ENCODE results near the gene DAB2IP. TPM values are rescaled to one million over a fixed set of nuclear protein-coding genes. Genes with fewer than 3 reads are reported as not detected.

Gene DAB2IP
- total RNA-seq, 6 donors from 2014 or later, result 61.8 to 98.0 (median 77.2) TPM

GRCh38 chr9:121725008-121725775, 73.8 kb downstream of the DAB2IP start:
- no peak overlapping the region for H3K4me3 ChIP-seq
- TF ChIP-seq, protein P1, sequence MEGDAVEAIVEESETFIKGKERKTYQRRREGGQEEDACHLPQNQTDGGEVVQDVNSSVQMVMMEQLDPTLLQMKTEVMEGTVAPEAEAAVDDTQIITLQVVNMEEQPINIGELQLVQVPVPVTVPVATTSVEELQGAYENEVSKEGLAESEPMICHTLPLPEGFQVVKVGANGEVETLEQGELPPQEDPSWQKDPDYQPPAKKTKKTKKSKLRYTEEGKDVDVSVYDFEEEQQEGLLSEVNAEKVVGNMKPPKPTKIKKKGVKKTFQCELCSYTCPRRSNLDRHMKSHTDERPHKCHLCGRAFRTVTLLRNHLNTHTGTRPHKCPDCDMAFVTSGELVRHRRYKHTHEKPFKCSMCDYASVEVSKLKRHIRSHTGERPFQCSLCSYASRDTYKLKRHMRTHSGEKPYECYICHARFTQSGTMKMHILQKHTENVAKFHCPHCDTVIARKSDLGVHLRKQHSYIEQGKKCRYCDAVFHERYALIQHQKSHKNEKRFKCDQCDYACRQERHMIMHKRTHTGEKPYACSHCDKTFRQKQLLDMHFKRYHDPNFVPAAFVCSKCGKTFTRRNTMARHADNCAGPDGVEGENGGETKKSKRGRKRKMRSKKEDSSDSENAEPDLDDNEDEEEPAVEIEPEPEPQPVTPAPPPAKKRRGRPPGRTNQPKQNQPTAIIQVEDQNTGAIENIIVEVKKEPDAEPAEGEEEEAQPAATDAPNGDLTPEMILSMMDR (IDR thresholded peaks at IDR 0.05), result no peak
- TF ChIP-seq EP300 (IDR thresholded peaks at IDR 0.05) (peak in 3 of 4 donors; percentile 55 to 92 (median 83)), POLR2A (IDR thresholded peaks at IDR 0.05) (no peak), POLR2AphosphoS5 (IDR thresholded peaks at IDR 0.05) (peak; percentile 81 to 87)
- WGBS, 2 donors, result 60 to 64% methylated on average over 15 to 21 of the region's 21 CpGs
- H3K36me3 ChIP-seq, result no peaks in the 10 kb centered on the region
- no peaks in the 10 kb centered on the region for H3K27me3 ChIP-seq
- H3K9me3 ChIP-seq, result no peaks in the 10 kb centered on the region
- ATAC-seq (ENCODE audit: low FRiP score in 2 of 2), result peak; percentile 89 to 92
- peak in 1 of 2 donors; percentile 86 for DNase-seq
- H3K4me1 ChIP-seq, result peaks cover 47 to 70% (median 63%) of the 10 kb centered on the region in 4 donors
- peak overlapping the region; percentile 74 to 90 (median 82) for H3K27ac ChIP-seq

DNA sequence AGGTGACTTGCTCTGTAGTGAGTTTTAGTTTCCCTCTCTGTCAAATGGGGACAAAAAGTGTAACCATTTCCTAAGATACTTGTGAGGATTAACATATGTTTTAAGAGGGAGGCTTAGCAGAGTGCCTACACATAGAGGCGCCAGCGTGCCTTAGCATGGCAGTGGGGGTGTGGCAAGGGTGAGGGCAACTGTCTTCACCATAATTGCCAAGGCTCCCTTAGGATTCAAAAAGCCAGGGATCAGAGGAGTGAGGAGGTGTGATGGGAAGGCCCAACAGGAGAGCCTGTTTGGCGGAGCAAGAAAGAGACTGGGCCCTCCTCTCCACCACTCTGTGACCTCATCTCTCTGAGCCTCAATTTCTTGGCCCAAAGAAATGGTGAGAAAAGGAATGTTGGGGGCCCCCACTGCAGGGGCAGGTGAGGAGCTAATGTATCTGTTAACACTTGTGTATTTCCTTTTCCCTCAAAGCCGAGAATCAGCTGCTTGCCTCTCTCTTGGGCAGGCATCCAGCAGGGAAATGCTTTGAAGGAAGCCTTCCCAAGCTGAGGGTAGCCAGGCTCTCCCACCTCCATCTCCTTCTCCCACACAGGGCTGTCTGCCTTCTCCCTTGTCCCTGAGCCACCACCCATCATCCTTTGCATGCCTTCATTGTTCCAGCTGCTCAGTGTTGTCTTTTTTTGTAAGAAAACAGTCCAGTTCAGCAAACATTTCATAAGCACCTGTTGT, 76.0 kb downstream of the DAB2IP start:
- peaks cover 35 to 66% (median 55%) of the 10 kb centered on the region in 4 donors for H3K4me1 ChIP-seq
- no peak for DNase-seq
- 75 to 79% methylated on average over 4 of the region's 4 CpGs for WGBS, 2 donors

DNA sequence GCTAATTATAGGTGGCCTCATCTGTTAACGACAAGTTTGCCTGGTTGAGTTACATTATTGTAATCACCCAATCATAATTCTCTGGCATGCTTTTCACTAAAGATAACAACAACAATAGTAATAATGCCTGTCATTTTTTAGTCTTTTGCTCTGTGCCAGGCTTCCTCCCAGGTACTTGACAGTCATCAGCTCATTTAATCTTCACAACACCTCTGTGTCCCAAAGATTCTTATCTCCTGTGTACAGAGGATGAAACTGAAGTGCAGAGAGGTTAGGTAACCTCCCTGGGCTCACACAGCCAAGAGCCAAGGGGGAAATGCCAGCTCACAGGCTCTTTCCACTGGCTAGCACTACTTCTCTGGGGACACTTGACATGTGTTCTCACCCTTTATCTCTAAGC, 77.5 kb downstream of the DAB2IP start:
- no peaks in the 10 kb centered on the region for H3K36me3 ChIP-seq

More for the DNA sequence above, 76.0 kb downstream of the DAB2IP start:
- Histone ChIP-seq H3K27ac (peak overlapping the region in 3 of 4 donors; percentile 9 to 38 (median 11)), H3K9me3 (no peaks in the 10 kb centered on the region), H3K36me3 (no peaks in the 10 kb centered on the region), H3K27me3 (no peaks in the 10 kb centered on the region), H3K4me3 (no peak overlapping the region)
- no peak for ATAC-seq (ENCODE audit: low FRiP score in 2 of 2)
- TF ChIP-seq, protein P1 (IDR thresholded peaks at IDR 0.05), result no peak
- TF ChIP-seq POLR2AphosphoS5 (IDR thresholded peaks at IDR 0.05), result no peak
- no peak for TF ChIP-seq EP300 (IDR thresholded peaks at IDR 0.05)
- TF ChIP-seq POLR2A (IDR thresholded peaks at IDR 0.05), result no peak

GRCh38 chr9:121729769-121730562, 78.5 kb downstream of the DAB2IP start:
- no peaks in the 10 kb centered on the region for H3K27me3 ChIP-seq
- H3K27ac ChIP-seq, result peak overlapping the region in 1 of 4 donors; percentile 3
- WGBS, 2 donors, result 89 to 93% methylated on average over 10 of the region's 10 CpGs
- ATAC-seq (ENCODE audit: low FRiP score in 2 of 2) (no peak), DNase-seq (no peak)
- no peaks in the 10 kb centered on the region for H3K36me3 ChIP-seq
- TF ChIP-seq, protein P1 (IDR thresholded peaks at IDR 0.05), result no peak
- TF ChIP-seq POLR2AphosphoS5 (IDR thresholded peaks at IDR 0.05) (no peak), POLR2A (IDR thresholded peaks at IDR 0.05) (no peak), EP300 (IDR thresholded peaks at IDR 0.05) (no peak)
- no peak overlapping the region for H3K4me3 ChIP-seq
- peaks cover 32 to 59% (median 50%) of the 10 kb centered on the region in 4 donors for H3K4me1 ChIP-seq
- no peaks in the 10 kb centered on the region for H3K9me3 ChIP-seq

More for the DNA sequence above, 77.5 kb downstream of the DAB2IP start:
- Histone ChIP-seq H3K27ac (no peak overlapping the region), H3K27me3 (no peaks in the 10 kb centered on the region), H3K4me1 (peaks cover 34 to 65% (median 52%) of the 10 kb centered on the region in 4 donors), H3K9me3 (no peaks in the 10 kb centered on the region), H3K4me3 (no peak overlapping the region)
- WGBS, 2 donors, result 56 to 72% methylated on average over 1 of the region's 1 CpG
- ATAC-seq (ENCODE audit: low FRiP score in 2 of 2) (no peak), DNase-seq (no peak)
- TF ChIP-seq POLR2AphosphoS5 (IDR thresholded peaks at IDR 0.05) (no peak), EP300 (IDR thresholded peaks at IDR 0.05) (no peak), POLR2A (IDR thresholded peaks at IDR 0.05) (no peak)
- TF ChIP-seq, protein P1 (IDR thresholded peaks at IDR 0.05), result no peak

Measured in upper lobe of left lung (tissue), 6 donors.